Measurements from ENCODE around the gene ILRUN. TPM values are rescaled to one million over a fixed set of nuclear protein-coding genes. Genes with fewer than 3 reads are reported as not detected.
"Not testable (repeated sequence)": the region's sequence is repeated elsewhere in the genome, so short reads cannot be mapped to it uniquely, and the experiment has no call there.

ILRUN gene
- 10 to 100 TPM; 16.5 to 26.8 (median 19.3) TPM for polyA plus RNA-seq

DNA sequence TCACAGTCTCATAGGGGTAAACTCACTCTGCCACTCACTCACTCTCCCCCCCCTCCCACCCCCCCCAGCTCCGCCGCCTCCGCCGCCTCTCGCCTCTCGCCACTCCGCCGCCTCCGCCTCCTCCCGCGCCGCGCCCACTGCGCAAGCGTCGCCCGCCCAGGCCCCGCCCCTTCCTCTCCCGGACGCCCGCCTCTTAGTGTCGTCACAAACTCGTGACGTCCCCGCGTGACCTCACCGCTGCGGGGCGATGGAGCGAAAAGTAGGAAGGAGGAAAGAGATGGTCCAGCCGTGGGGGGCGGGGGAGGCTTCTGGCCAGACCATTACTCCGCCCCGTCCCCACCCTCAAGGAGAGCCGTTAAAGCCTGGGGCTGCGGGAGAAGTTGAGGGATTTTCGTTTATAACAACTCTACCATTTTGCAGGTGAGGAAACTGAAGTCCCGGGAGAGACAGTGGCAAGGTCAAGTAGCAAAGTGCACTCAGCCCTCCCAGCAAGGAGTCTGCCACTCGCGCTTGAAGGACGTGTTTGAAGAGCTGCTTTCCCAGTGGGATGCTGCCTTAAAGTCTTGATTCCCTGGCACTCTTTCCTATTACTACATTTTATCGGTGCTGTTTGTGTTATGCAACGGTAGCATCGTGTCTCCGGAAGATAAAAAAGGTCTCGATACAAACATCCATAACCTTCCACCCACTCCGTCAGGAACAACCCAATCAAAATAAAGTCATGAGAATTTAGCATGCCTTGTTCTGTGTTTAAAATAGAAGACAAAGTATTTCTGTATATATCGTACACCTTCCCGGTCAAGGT, at the start of gene ILRUN:
Gene ILRUN (minus strand): TSS at position 29 of the 805 bp plus-strand sequence. CDS start 164 bp downstream, outside the sequence.
- peak; percentile 95 for DNase-seq
- H3K27ac Mint-ChIP-seq, result peak within 1 kb of the TSS; percentile 97 to 100 (median 99)
- H3K4me1 Mint-ChIP-seq, result peaks cover 44 to 49% of the 10 kb centered on the region in 2 donors
- no peaks in the 10 kb centered on the region for H3K9me3 Mint-ChIP-seq
- peak within 1 kb of the TSS; percentile 93 to 100 (median 99) for H3K4me3 Mint-ChIP-seq
- no peaks in the 10 kb centered on the region for H3K36me3 Mint-ChIP-seq
- H3K27me3 Mint-ChIP-seq (ENCODE audit: low read depth in 3 of 3), result peaks cover 4 to 6% (median 6%) of the 10 kb centered on the region in 3 donors

GRCh38 chr6:34745277-34746103, 48.9 kb upstream of the ILRUN start:
- no peak for DNase-seq
- Mint-ChIP-seq H3K4me1 (no peaks in the 10 kb centered on the region), H3K27ac (no peak overlapping the region), H3K36me3 (no peaks in the 10 kb centered on the region), H3K27me3 (ENCODE audit: low read depth in 3 of 3) (peaks cover 0 to 1% (median 0%) of the 10 kb centered on the region in 3 donors), H3K9me3 (no peaks in the 10 kb centered on the region), H3K4me3 (no peak overlapping the region)

DNA sequence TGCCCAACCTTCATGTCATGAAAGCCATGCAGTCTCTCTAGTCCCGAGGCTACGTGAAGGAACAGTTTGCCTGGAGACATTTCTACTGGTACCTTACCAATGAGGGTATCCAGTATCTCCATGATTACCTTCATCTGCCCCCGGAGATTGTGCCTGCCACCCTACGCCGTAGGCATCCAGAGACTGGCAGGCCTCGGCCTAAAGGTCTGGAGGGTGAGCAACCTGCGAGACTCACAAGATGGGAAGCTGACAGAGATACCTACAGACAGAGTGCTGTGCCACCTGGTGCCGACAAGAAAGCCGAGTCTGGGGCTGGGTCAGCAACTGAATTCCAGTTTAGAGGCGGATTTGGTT, 47.7 kb upstream of the ILRUN start:
- not testable (repeated sequence) for DNase-seq; H3K9me3 Mint-ChIP-seq; H3K36me3 Mint-ChIP-seq; H3K4me3 Mint-ChIP-seq; H3K4me1 Mint-ChIP-seq; H3K27me3 Mint-ChIP-seq (ENCODE audit: low read depth in 3 of 3); H3K27ac Mint-ChIP-seq

DNA sequence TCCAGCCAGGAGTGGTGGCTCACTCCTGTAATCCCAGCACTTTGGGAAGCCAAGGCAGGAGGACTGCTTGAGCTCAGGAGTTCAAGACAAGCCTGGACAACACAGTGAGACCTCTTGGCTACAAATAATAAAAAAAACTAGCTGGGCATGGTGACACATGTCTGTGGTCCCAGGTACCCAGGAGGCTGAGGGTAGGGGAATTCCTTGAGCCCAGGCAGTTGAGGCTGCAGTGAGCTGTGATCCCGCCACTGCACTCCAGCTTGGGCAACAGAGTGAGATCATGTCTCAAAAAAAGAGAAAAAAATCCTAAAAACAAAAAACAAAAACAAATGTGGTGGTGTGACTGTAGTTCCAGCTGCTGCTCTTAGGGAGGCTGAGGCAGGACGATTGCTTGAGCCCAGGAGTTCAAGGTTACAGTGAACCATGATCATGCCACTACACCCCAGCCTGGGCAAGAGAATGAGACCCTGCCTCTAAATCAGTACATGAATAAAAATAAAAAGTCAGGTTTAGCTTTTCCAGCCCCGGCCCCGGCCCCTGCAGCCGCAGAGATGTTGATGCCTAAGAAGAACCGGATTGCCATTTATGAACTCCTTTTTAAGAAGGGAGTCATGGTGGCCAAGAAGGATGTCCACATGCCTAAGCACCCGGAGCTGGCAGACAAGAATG, 47.2 kb upstream of the ILRUN start:
- H3K27ac Mint-ChIP-seq, result no peak overlapping the region
- H3K27me3 Mint-ChIP-seq (ENCODE audit: low read depth in 3 of 3), result peaks cover 0 to 3% (median 0%) of the 10 kb centered on the region in 3 donors
- DNase-seq, result no peak
- H3K36me3 Mint-ChIP-seq, result no peaks in the 10 kb centered on the region
- no peak overlapping the region for H3K4me3 Mint-ChIP-seq
- H3K9me3 Mint-ChIP-seq, result no peaks in the 10 kb centered on the region
- no peaks in the 10 kb centered on the region for H3K4me1 Mint-ChIP-seq

DNA sequence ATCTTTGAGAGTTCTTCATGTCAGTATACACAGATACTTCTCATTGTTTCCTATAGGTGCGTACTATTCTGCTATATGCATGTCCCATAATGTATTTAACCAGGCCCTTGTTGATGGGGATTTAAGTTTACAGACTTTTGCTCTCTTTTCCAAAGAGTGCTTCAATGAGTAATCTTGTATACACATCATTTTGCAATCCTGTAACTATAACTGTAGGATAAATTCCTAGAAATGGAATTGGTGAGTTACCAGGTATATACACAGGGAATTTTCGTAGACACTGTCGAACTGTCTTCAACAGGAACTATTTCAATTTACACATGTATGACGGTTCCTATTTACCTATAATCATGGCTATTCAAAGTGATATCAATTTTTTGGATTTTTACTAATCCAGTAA, 45.5 kb upstream of the ILRUN start:
- Mint-ChIP-seq H3K9me3 (no peaks in the 10 kb centered on the region), H3K27ac (no peak overlapping the region), H3K27me3 (ENCODE audit: low read depth in 3 of 3) (peaks cover 0 to 3% (median 0%) of the 10 kb centered on the region in 3 donors), H3K4me1 (no peaks in the 10 kb centered on the region), H3K4me3 (no peak overlapping the region), H3K36me3 (no peaks in the 10 kb centered on the region)
- no peak for DNase-seq

DNA sequence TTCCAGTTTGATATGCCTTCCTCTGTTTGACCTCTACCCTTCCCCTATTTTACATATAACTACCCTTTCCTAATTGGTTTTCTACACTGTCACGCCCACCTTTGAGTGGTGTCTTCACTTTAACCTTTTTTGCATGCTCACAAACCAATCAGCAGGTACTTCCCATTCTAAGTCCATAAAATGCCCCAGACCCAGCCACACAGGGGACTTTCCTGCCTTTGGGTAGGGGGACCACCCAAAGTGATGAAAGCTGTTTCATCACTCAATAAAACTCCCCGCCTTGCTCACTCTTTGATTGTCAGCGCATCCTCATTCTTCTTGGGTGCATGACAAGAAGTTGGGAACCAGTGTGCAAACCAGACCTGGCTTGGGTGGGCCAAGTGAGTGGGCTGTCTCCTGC, 40.3 kb upstream of the ILRUN start:
- Mint-ChIP-seq H3K36me3 (no peaks in the 10 kb centered on the region), H3K9me3 (no peaks in the 10 kb centered on the region), H3K27me3 (ENCODE audit: low read depth in 3 of 3) (peaks cover 0 to 3% (median 0%) of the 10 kb centered on the region in 3 donors), H3K4me3 (no peak overlapping the region), H3K4me1 (no peaks in the 10 kb centered on the region), H3K27ac (no peak overlapping the region)
- DNase-seq, result no peak

DNA sequence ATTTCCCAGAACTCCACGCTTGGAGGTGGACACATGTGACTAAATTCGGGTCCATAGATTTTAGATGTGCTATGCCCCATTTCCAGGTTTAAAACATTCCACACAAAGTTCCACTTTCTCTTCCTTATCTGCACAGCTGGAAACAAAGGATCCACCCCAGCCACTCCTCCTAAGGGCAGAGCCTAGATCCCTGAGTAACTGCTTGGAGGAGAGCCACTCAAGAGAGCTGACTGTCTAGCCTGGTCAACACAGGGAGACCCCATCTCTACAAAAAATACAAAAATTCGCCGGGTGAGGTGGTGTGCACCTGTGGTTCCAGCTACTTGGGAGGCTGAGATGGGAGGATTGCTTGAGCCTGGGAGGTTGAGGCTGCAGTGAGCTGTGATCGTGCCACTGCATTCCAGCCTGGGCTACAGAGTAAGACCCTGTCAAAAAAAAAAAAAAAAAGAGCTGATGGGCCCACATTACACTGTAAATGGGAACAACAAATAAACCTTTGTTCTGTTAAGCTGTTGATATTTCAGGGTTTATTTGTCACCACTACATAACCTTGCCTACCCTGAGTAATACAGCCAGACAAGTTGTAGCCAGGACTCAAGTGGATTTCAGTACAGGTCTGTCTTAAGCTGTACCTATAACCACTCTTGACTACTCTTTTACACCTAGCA, 35.0 kb upstream of the ILRUN start:
- no peaks in the 10 kb centered on the region for H3K36me3 Mint-ChIP-seq
- no peaks in the 10 kb centered on the region for H3K9me3 Mint-ChIP-seq
- H3K4me1 Mint-ChIP-seq, result no peaks in the 10 kb centered on the region
- no peak for DNase-seq
- no peak overlapping the region for H3K4me3 Mint-ChIP-seq
- H3K27me3 Mint-ChIP-seq (ENCODE audit: low read depth in 3 of 3), result peaks cover 0 to 4% (median 2%) of the 10 kb centered on the region in 3 donors
- no peak overlapping the region for H3K27ac Mint-ChIP-seq

GRCh38 chr6:34729631-34730470, 33.3 kb upstream of the ILRUN start:
- no peak overlapping the region for H3K4me3 Mint-ChIP-seq
- no peaks in the 10 kb centered on the region for H3K4me1 Mint-ChIP-seq
- peaks cover 0 to 4% (median 2%) of the 10 kb centered on the region in 3 donors for H3K27me3 Mint-ChIP-seq (ENCODE audit: low read depth in 3 of 3)
- DNase-seq, result no peak
- no peaks in the 10 kb centered on the region for H3K9me3 Mint-ChIP-seq
- H3K36me3 Mint-ChIP-seq, result peaks cover 0 to 3% (median 0%) of the 10 kb centered on the region in 3 donors
- no peak overlapping the region for H3K27ac Mint-ChIP-seq

DNA sequence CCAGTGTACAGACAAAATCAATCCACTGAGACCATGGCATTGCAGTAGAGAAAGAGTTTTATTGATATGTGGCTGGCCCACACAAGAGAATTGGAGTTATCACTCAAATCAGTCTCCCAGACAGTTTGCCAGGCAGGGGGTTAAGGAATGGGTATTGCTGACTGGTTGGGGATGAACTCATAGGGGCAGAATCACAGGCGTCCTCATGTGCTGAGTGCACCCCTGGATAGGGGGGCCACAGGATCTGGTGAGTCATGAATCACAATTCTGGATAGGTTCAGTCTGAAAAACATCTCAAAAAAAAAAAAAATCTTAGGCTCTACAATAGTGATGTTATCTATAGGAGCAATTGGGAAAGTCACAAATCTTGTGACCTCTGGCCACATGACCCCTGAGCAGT, 29.5 kb upstream of the ILRUN start:
- H3K27me3 Mint-ChIP-seq (ENCODE audit: low read depth in 3 of 3), result peaks cover 0 to 4% (median 0%) of the 10 kb centered on the region in 3 donors

GRCh38 chr6:34723203-34723602, 26.6 kb upstream of the ILRUN start:
- Mint-ChIP-seq H3K9me3 (no peaks in the 10 kb centered on the region), H3K4me1 (no peaks in the 10 kb centered on the region), H3K4me3 (no peak overlapping the region), H3K27ac (no peak overlapping the region), H3K36me3 (peaks cover 0 to 3% (median 0%) of the 10 kb centered on the region in 3 donors), H3K27me3 (ENCODE audit: low read depth in 3 of 3) (peaks cover 0 to 3% (median 2%) of the 10 kb centered on the region in 3 donors)
- DNase-seq, result no peak

More for the DNA sequence above, 29.5 kb upstream of the ILRUN start:
- Mint-ChIP-seq H3K36me3 (peaks cover 0 to 3% (median 0%) of the 10 kb centered on the region in 3 donors), H3K4me1 (no peaks in the 10 kb centered on the region), H3K4me3 (no peak overlapping the region), H3K27ac (no peak overlapping the region), H3K9me3 (no peaks in the 10 kb centered on the region)
- no peak for DNase-seq

GRCh38 chr6:34722451-34722850, 25.9 kb upstream of the ILRUN start:
- no peak overlapping the region for H3K4me3 Mint-ChIP-seq
- no peak for DNase-seq
- peaks cover 0 to 3% (median 2%) of the 10 kb centered on the region in 3 donors for H3K27me3 Mint-ChIP-seq (ENCODE audit: low read depth in 3 of 3)
- H3K36me3 Mint-ChIP-seq, result peaks cover 0 to 3% (median 0%) of the 10 kb centered on the region in 3 donors
- H3K27ac Mint-ChIP-seq, result no peak overlapping the region
- H3K4me1 Mint-ChIP-seq, result no peaks in the 10 kb centered on the region
- no peaks in the 10 kb centered on the region for H3K9me3 Mint-ChIP-seq

- not testable (repeated sequence) for H3K9me3 Mint-ChIP-seq; H3K27ac Mint-ChIP-seq; H3K4me1 Mint-ChIP-seq; H3K27me3 Mint-ChIP-seq (ENCODE audit: low read depth in 3 of 3); DNase-seq; H3K36me3 Mint-ChIP-seq; H3K4me3 Mint-ChIP-seq
Measured at GRCh38 chr6:34720160-34720559, 23.6 kb upstream of the ILRUN start.

GRCh38 chr6:34719646-34720045, 23.1 kb upstream of the ILRUN start:
- not testable (repeated sequence) for H3K4me3 Mint-ChIP-seq; H3K27ac Mint-ChIP-seq; H3K4me1 Mint-ChIP-seq; DNase-seq; H3K36me3 Mint-ChIP-seq; H3K9me3 Mint-ChIP-seq; H3K27me3 Mint-ChIP-seq (ENCODE audit: low read depth in 3 of 3)
